HG03095 (cell line): ENCODE data around the gene ATG4B.
"Not testable (repeated sequence)": the region's sequence is repeated elsewhere in the genome, so short reads cannot be mapped to it uniquely, and the experiment has no call there.

Experiments
- ATAC-seq: cut with Tn5 transposase; IDR thresholded peaks from one replicate; pipeline ENCODE4 v1.9.1; 2021; ENCODE audit warnings: moderate library complexity; ENCODE audit not compliant: unreplicated experiment

The ATG4B gene

DNA sequence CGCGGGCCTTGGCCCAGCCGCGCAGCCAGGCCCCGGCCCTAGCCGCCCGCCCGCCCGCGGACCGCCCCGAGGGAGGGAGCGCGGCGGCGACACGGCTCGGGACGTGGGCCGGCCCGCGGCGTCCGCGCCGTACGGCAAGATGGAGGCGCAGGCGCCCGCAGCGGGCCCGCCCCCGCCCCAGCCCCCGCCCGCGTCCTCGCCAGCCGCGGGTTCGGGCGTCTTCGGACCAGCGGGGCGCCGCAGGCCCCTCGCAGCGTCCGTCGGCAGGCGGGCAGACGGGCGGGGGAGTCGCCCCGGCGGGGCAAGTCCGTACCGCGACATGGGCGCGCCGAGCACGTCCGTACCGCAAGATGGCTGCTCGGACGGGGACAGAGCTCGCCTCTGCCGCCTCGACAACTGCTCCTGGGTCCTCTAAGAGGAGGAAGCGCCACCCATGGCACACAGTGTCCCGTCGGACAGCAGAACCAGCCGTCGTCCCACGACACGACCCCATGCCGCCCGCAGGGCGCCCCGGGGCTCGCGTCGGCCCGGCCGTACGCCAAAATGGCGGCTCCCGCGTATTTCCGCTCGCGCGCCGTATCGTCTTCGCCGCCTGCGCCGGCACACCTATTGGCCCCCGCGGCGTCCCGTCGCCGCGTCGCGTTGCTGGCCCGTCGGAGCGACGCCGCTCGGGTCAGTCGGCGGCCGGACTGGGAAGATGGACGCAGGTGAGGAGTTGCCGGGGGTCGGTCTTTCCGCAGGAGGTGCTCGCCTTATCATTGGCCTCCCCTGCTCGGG lies at the start of gene ATG4B, which contains the start of gene THAP4:
TSS of gene ATG4B (plus strand) at position 676 of the 777 bp plus-strand sequence. CDS start at position 698, 22 bp downstream.
TSS of gene THAP4 (minus strand) at position 141 of the 777 bp plus-strand sequence. CDS start 141 bp downstream, outside the sequence.
- ATAC-seq = peak; percentile 52

DNA sequence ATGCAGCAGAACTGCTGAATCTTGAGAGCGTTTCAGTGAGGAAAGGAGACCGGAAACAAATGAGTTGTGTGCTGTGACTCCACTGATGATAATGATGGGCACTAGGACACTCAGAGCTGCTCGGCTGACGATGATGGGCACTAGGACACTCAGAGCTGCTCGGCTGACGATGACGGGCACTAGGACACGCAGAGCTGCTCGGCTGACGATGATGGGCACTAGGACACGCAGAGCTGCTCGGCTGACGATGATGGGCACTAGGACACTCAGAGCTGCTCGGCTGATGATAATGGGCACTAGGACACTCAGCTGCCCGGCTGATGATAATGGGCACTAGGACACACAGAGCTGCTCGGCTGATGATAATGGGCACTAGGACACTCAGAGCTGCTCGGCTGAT lies 47.6 kb upstream of the ATG4B start:
- not testable (repeated sequence) for ATAC-seq

DNA sequence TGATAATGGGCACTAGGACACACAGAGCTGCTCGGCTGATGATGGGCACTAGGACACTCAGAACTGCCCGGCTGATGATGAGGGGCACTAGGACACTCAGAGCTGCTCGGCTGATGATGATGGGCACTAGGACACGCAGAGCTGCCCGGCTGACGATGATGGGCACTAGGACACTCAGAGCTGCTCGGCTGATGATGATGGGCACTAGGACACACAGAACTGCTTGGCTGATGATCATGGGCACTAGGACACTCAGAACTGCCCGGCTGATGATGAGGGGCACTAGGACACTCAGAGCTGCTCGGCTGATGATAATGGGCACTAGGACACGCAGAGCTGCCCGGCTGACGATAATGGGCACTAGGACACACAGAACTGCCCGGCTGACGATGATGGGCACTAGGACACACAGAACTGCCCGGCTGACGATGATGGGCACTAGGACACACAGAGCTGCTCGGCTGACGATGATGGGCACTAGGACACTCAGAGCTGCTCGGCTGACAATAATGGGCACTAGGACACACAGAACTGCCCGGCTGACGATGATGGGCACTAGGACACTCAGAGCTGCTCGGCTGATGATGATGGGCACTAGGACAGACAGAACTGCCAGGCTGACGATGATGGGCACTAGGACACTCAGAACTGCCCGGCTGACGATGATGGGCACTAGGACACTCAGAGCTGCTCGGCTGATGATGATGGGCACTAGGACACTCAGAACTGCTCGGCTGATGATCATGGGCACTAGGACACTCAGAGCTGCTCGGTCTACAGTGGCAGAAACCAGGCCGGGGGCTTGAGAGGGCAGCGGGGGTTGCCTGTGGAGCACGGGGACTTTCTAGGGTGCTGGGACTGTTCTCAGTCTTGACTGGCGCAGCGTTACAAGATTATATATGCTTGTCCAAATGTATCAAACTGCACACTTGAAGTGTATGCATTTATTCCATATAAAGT lies 46.7 kb upstream of the ATG4B start:
- not testable (repeated sequence) for ATAC-seq

DNA sequence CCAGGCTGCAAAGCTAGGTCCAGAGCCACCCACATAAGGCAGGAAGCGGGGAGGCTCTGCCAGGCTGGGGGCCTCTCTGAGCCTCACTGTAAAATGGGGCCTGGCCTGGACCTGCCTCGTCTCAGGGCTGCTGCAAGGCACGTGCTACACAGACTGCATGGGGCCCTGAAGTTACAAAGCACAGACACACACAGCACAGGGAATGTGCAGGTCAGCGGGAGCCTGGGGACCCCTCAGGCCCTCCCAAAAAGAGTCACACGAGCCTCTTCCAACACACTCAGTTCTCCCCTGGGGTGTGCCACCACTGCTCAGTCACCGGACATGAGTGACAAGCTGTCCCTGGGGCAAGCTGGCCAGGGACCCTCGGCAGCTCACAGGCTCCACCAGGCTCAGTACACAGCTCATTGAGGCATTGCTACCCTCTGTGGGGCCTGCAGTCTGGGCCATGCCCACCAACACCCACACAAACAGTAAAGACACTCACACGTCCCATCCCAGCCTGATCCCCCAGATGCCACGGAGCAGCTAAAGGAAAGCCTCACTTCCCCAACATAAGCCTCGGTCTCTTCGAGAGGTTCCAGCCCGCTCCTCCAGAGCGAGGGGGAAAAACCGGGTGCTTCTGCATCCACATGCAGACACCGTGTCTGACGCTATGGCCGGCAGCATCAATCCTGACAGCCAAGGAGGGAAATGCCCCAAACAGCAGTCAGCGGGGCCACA lies 45.2 kb upstream of the ATG4B start:
- ATAC-seq = no peak

DNA sequence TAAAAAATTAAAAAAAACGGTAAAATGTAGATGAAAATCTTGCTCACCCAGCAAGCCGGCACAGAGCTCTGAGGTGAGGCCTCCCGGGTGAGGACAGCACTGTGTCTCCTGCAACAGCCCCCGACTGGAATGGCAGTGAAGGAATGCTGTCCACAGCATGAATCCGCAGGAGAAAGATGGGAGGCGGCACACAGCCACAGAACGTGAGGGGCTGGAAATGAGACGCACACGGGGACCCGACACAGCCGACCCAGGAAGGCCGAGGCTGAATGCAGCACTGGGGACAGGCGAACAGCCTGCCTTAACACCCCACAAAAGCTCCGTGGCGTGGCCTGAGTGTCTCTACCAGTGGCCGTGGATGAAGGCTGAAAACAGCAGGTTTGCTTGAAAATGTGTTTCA lies 44.2 kb upstream of the ATG4B start:
- ATAC-seq = no peak

DNA sequence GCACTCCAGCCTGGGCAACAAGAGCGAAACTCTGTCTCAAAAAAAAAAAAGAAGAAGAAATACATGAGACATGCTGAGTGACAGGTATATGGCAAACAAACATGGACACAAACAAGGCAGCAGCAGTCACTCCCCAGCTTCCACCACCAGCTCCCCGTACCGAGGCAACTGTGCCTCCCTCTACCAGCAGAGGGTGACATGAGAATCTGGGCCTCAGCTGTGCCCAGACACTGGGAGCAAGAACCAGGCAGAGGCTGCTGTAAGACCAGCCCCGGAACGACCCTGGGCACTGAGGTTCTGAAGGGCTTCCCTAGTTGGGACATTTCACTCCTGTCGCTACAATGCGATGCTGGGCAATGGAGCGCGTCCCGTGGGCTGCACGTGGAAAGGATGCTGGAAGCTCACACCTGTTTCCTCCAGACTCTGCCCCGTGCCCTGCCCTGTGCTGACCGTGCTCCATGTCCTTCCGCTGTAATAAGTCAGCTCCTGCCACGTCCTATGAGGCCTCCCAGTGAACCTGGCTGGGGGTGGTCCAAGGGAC lies 41.8 kb upstream of the ATG4B start:
- no peak for ATAC-seq

DNA sequence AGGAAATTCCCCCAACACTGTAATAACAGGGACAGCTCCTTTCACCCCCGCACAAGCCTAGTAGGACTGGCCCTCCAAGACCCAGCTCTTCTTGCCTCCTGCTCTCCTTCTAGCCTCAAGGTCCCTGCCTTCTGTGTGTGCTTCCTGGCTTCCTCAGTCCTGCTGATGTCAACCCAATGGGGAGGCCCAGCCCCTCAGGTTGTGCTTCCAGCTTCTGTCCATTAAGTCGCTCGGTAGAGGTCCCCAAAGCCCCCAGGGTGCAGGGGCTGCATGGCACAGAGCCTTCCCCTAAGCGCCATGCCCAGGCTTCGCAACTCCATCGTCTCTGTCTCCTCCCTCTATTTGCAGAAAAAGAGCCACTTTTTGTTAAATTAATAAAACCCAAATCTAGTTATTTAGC lies 39.9 kb upstream of the ATG4B start:
- no peak for ATAC-seq

DNA sequence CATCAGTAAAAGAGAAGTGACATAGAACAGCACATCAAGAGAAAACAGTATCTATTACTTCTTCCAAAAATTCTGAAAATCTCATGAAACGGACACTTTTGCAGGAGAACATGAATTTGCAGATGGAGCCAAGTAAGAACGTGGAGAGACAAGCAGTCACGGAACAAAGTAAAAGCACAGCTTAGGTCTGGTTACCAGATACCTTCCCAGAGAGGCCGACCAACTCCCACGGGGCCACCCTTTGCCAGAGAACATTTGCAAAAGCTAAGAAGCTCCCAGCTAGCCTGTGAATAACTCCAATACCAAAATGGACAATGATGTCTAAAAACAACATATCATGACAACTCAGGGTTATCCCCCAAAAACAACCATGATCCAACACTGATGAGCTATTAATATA lies 39.4 kb upstream of the ATG4B start:
- ATAC-seq = no peak

DNA sequence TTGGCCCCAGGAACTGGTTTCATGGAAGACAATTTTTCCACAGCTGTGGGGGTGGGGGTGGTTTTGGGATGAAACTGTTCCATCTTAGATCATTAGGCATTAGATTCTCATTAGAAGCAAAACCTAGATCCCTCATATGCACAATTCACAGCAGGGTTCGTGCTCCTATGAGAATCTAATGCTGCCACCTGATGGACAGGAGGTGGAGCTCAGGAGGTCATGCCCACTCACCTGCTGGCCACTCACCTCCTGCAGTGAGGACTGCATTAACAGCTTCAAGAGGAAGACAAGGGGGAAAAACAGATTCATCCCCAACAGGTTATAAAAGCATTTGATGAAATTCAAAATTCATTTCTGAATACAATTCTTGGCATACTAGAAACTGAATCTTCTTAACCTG lies 39.0 kb upstream of the ATG4B start:
- no peak for ATAC-seq

DNA sequence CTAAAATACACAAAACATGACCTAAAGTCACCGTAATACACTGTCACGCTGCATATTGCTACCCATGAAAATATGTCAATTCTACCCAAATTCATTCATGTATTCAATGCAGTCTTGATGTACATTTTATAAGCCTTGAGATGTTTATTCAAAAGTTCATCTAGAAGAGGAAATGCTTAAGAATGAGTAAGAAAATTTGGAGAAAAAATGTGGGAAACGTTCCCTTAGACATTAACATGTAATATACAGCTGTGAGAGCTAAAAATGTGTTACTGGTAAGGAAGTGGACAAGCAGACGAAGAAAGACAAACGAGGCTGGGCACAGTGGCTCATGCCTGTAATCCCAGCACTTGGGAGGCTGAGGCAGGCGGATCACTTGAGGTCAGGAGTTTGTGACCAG lies 37.9 kb upstream of the ATG4B start:
- ATAC-seq = no peak

DNA sequence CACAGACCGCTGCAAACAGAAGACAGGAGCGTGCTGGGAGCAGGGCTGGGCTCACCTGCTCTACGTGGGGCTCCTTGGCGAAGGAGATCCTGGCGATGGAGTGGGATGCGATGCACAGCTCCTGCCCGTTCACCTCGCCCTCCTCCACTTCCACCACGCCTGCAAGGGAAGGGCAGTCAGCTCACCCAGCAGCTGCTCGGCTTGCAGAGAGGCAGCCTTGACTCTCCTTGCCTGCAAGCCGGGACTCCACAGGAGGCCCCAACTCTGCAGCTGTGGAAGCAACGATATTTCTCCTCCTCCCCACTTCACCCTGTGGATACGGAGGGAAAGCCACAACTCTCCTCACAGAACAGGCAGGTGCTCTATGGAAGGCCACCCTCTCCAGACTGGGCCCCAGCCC lies 35.7 kb upstream of the ATG4B start:
- ATAC-seq = no peak

DNA sequence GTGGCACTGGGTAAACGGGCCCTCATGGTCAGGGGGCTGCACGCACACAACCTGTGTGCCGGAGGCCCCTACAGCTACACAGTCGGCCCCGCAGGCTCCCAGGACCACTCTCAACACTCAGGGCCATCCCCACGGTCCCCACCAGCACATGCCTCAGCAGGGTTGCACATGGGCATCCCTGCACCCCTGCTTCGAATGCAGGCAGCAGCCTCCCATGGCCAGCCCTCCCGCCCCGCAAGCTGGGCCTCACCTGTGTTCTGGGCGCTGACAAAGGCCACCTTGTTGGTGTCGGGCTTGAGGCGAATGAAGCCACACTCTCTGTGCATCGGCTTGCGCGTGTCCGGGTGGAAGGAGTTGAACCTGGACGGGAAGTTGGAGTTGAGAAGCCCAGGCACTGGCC lies 34.8 kb upstream of the ATG4B start:
- ATAC-seq = no peak

DNA sequence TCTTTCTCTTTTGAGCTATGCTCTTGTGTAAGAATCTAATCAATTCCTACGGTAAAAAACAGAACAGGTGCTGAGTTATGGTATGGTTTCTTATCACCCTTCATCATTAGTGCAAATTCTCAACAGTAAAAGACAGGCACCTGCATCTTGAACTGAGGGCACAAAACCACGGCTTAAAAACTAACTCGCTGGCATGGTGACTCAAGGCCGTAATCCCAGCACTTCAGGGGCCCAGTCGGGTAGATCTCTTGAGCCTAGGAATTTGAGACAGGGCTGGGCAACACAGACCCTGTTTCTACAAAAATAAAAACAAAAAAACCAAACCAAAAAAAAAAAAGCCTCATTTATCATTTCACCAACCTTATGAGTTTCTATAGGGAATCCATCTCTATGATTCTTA lies 33.8 kb upstream of the ATG4B start:
- ATAC-seq = no peak

DNA sequence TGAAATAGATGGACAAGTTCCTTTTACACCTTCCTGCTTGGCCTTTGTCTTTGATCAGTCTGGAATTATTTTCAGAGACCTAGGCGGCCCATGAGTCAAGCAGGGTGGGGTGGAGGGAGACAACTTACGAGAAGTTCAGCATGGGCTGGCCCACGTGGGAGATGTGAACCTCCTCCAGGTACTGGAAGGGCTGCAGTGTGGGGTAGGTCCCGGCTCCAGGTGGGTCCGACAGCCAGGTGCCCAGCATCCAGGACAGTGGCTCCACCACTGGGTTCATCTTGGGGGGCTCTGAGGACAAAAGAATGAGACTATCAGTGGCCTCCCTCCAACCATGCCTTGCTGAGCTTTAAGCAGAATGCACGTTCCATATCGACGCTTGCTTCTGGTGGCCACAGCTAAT lies 31.3 kb upstream of the ATG4B start:
- no peak for ATAC-seq

DNA sequence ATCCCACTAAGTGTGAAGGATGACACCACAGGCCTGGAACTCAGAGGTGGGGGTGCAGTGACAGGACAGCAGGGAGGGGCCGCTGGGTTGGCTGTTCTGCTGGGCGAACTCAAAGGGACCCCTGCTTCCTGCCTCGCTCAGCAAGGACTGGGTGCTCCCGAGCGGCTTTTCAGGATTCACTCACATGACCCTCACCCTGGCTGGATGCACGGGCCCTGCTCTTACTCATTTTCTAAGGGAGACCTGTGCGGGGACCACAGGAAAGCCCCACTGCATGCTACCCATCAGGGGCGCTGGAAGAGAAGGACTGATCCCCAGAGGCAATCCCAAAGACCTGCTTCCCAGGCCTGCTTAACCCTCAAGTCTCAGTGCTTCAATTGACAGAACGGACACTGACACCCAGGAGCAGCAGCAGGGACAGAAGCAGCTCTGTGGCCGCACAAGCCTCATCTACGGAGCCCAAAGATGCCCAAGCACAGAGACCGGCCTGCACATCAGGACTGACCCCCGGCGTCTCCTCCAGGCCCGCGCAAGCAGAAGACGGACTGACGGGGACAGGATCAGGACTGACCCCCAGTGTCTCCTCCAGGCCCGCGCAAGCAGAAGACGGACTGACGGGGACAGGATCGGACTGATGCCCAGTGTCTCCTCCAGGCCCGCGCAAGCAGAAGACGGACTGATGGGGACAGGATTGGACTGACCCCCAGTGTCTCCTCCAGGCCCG lies 30.2 kb upstream of the ATG4B start:
- ATAC-seq = no peak

DNA sequence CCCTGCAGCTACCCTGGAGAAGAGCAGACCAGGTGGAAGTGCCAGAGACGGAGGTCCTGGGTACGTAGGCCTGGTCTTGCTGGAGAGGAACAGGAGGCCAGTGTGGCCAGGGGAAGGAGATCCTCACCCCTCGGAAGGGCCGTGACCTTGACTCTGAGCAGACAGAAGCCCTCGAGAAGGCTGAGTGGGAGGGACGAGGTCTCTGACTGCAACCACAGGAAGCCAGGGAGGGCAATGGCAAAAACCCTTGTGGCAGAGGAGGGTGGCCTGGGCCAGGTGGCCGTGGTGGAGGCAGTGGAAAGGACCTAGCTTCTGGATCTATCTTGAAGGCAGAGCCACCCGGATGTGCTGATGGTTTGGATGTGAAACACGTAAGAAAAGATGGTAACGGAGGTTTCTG lies 28.6 kb upstream of the ATG4B start:
- ATAC-seq = no peak

DNA sequence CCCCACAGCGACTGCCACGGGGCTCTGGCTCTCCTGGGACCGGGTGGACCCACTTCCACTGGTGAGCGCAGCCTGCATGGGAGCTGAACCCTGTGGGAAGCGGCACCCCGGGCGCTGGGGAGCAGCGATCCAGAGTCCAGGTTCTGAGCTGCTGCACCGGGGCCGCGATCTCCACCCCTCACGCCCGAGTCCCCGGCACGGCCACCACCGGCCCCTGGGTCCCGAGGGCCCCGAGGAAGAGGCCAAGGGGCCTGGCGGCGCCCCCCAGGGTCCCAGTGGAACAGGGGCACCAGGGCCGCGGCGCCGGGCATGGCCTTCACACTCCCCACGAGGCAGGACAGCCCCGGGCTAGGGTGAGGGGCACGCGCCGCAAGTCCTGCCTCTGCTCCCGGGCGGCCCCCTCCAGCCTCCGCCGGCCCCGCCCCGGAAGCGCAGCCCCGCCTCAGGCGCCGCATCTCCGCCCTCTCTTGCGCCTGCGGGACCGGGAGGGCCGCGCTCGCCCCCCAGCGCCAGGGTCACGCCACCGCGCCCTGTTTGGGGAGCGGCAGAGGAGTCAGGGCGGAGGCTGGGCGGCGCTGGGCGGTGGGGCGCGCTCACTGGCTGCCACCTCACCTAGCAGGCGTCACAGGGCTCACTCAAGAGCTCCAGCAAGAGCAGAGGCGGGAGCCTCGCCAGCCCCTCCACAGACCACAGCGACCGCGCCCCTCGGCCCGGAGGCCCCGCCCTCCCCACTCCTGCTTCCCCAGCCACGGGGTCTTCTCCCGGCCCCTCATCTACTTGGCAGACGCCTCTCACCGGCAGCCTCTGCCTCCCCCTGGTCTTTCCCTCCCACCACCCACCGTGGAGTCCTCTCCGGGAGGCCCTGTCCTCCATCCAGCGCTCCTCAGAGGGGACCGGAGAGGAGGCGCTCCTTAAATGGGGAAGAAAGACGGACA lies 27.4 kb upstream of the ATG4B start:
- peak; percentile 95 for ATAC-seq

DNA sequence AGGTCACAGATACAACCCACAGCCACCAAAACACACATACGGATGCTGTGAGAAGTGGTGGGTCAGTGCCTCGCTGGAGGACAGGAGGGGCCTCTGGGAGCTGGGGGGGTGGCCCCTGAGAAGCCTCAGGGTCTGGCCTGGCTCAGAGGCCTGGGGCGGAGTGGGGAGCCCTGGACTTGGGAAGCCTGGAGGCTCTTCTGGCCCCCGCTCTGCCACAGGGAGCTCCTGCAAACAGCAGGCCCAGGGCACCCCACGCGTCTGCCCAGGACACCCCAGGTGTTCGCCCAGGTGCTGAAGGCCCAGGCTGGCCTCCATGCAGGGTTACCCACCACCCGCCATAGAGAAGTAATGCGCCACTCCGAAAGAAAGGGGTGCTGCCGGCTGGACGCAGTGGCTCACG lies 26.4 kb upstream of the ATG4B start:
- no peak for ATAC-seq
